ENCODE data around the gene GTF2A1. TPM values are rescaled to one million over a fixed set of nuclear protein-coding genes. Genes with fewer than 3 reads are reported as not detected.

The GTF2A1 gene
- total RNA-seq, 4 donors from 2014 or later = 32.1 to 39.7 (median 35.5) TPM

- no peak overlapping the region for H3K4me3 ChIP-seq (ENCODE audit: low read depth, poor library complexity, severe bottlenecking)
- TF ChIP-seq POLR2A (IDR thresholded peaks at IDR 0.05) = no peak
- TF ChIP-seq CTCF (IDR thresholded peaks at IDR 0.05) = no peak
- intact Hi-C loops (cut with DNase I; ENCODE audit: low total_unique reads) = no loop called here
- WGBS, 2 donors = 49 to 57% methylated on average over 3 of the region's 3 CpGs
- DNase-seq (ENCODE audit: low spot score in 2 of 2) = no peak
These were observed 75.7 kb downstream of the GTF2A1 start for GRCh38 chr14:81144824-81145603.

- no peak for DNase-seq (ENCODE audit: low spot score in 2 of 2)
- TF ChIP-seq CTCF (IDR thresholded peaks at IDR 0.05) (no peak), POLR2A (IDR thresholded peaks at IDR 0.05) (no peak)
- no peak overlapping the region for H3K4me3 ChIP-seq (ENCODE audit: low read depth, poor library complexity, severe bottlenecking)
- intact Hi-C loops (cut with DNase I; ENCODE audit: low total_unique reads) = no loop called here
- WGBS, 2 donors = 96 to 97% methylated on average over 8 of the region's 8 CpGs
These were observed 77.0 kb downstream of the GTF2A1 start for GRCh38 chr14:81143793-81144192.

GRCh38 chr14:81141426-81141825, 79.3 kb downstream of the GTF2A1 start:
- DNase-seq (ENCODE audit: low spot score in 2 of 2) = no peak
- intact Hi-C loops (cut with DNase I; ENCODE audit: low total_unique reads) = no loop called here
- WGBS, 2 donors = 71% methylated on average over 2 of the region's 2 CpGs
- no peak for TF ChIP-seq POLR2A (IDR thresholded peaks at IDR 0.05)
- no peak for TF ChIP-seq CTCF (IDR thresholded peaks at IDR 0.05)
- no peak overlapping the region for H3K4me3 ChIP-seq (ENCODE audit: low read depth, poor library complexity, severe bottlenecking)

GRCh38 chr14:81138429-81138828, 82.3 kb downstream of the GTF2A1 start:
- intact Hi-C loops (cut with DNase I; ENCODE audit: low total_unique reads) = no loop called here
- no peak for TF ChIP-seq CTCF (IDR thresholded peaks at IDR 0.05)
- TF ChIP-seq POLR2A (IDR thresholded peaks at IDR 0.05) = no peak
- WGBS, 2 donors = 90 to 95% methylated on average over 6 of the region's 6 CpGs
- no peak for DNase-seq (ENCODE audit: low spot score in 2 of 2)
- no peak overlapping the region for H3K4me3 ChIP-seq (ENCODE audit: low read depth, poor library complexity, severe bottlenecking)

GRCh38 chr14:81137316-81137715, 83.4 kb downstream of the GTF2A1 start:
- 63 to 65% methylated on average over 2 of the region's 2 CpGs for WGBS, 2 donors
- intact Hi-C loops (cut with DNase I; ENCODE audit: low total_unique reads) = no loop called here
- no peak overlapping the region for H3K4me3 ChIP-seq (ENCODE audit: low read depth, poor library complexity, severe bottlenecking)
- TF ChIP-seq POLR2A (IDR thresholded peaks at IDR 0.05) (no peak), CTCF (IDR thresholded peaks at IDR 0.05) (no peak)
- DNase-seq (ENCODE audit: low spot score in 2 of 2) = no peak

- WGBS, 2 donors = 74 to 77% methylated on average over 2 of the region's 2 CpGs
- intact Hi-C loops (cut with DNase I; ENCODE audit: low total_unique reads) = no loop called here
- DNase-seq (ENCODE audit: low spot score in 2 of 2) = no peak
- TF ChIP-seq POLR2A (IDR thresholded peaks at IDR 0.05) (no peak), CTCF (IDR thresholded peaks at IDR 0.05) (no peak)
- H3K4me3 ChIP-seq (ENCODE audit: low read depth, poor library complexity, severe bottlenecking) = no peak overlapping the region
These were observed 87.4 kb downstream of the GTF2A1 start for GRCh38 chr14:81133400-81133799.
